ENCODE data around the gene ATP6V0E1. TPM values are rescaled to one million over a fixed set of nuclear protein-coding genes. Genes with fewer than 3 reads are reported as not detected.

ATP6V0E1 gene
- total and polyA plus RNA-seq, 2 of the 4 experiments (the other 2 are of a cell fraction) = 258 to 277 TPM

DNA sequence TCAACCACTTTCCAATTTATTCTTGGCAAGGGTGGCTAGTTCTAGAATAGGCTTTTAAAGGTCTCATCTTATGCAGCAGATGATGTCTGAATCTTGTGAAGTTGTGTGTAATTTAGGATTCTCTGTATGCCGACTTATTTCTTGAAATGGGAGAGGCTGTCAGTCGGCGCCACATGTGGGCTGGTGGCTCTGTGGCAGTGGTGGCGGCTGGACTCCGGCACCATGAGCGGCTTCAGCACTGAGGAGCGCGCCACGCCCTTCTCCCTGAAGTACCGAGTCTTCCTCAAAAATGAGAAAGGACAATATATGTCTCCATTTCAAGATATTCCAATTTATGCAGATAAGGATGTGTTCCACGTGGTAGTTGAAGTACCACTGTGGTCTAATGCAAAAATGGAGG, 8.3 kb upstream of the ATP6V0E1 start:
- CTCF ChIA-PET = no interaction called here
- H2AFZ ChIP-seq (replicated peaks; ENCODE audit: low read length, poor library complexity) = no peak overlapping the region
- H3K14ac ChIP-seq (replicated peaks; ENCODE audit: low read depth, low read length) = no peak overlapping the region
- no peak overlapping the region for H3K4me2 ChIP-seq (ENCODE audit: low read depth, low read length)
- intact Hi-C loops (cut with micrococcal nuclease) = loop anchor here (5.0 kb wide), 1 partner anchor 268 kb away; no protein-coding TSS in a partner anchor
- H3K56ac ChIP-seq (ENCODE audit: extremely low read depth, insufficient read depth, low read length) = no peak overlapping the region
- H2BK20ac ChIP-seq (ENCODE audit: low read depth, low read length) = no peak overlapping the region
- H3K9me1 ChIP-seq (ENCODE audit: insufficient read depth, low read length) = no peaks in the 10 kb centered on the region; the same call in 1 of the 2 replicates
- no peak for TF ChIP-seq CHD1 (IDR thresholded peaks at IDR 0.05; ENCODE audit: low read depth, low read length)
- no peaks in the 10 kb centered on the region for H4K20me1 ChIP-seq (ENCODE audit: insufficient read depth, low read length)
- H2BK15ac ChIP-seq (ENCODE audit: low read depth, low read length) = no peak overlapping the region
- WGBS, 2 experiments (ENCODE audit: extremely low coverage in 2 of 2, insufficient read length in 1 of 2) = 94% methylated on average over 3 of the region's 11 CpGs; no CpG with 5 or more reads in 1 of the 2 experiments
- no peaks in the 10 kb centered on the region for H3K36me3 ChIP-seq (ENCODE audit: control insufficient read depth, insufficient read depth, low read length)
- no peak overlapping the region for H2BK5ac ChIP-seq (ENCODE audit: low read depth, low read length, poor library complexity, severe bottlenecking)
- H3K27ac ChIP-seq (ENCODE audit: insufficient read depth, low read length) = no peak overlapping the region
- no peak for DNase-seq
- no peak overlapping the region for H2AK9ac ChIP-seq (replicated peaks; ENCODE audit: low read depth, low read length, poor library complexity)
- BruUV-seq (replicated peaks) = no TSS peak
- H3K79me1 ChIP-seq (ENCODE audit: low read depth in 1 of 2, low read length in 2 of 2) = no peaks in the 10 kb centered on the region
- H2AK5ac ChIP-seq (ENCODE audit: low read depth, low read length) = no peak overlapping the region
- no peak overlapping the region for H3K18ac ChIP-seq (ENCODE audit: low read depth, low read length)
- ATAC-seq (ENCODE audit: low read depth) = no peak
- H3K23ac ChIP-seq (ENCODE audit: low read depth, low read length) = no peak overlapping the region
- peaks cover 1% of the 10 kb centered on the region; the same call in 1 of the 2 replicates for H3K4me1 ChIP-seq (ENCODE audit: control insufficient read depth, insufficient read depth, low read length)
- H3K4ac ChIP-seq (ENCODE audit: low read depth, low read length) = no peak overlapping the region
- H4K8ac ChIP-seq (ENCODE audit: low read depth in 2 of 2, low read length in 2 of 2) = no peak overlapping the region
- H3K9ac ChIP-seq (ENCODE audit: low read depth, low read length) = no peak overlapping the region
- H3K4me3 ChIP-seq (ENCODE audit: insufficient read depth, low read depth, low read length) = no peak overlapping the region
- no peak overlapping the region for H2BK120ac ChIP-seq (ENCODE audit: low read depth, low read length)
- H3K27me3 ChIP-seq (ENCODE audit: control insufficient read depth, insufficient read depth, low read length) = no peaks in the 10 kb centered on the region
- in situ Hi-C loops (cut with MboI; ENCODE audit: low sequenced_read_pairs) = no loop called here
- POLR2A ChIA-PET (ENCODE audit: unreplicated experiment) = no interaction called here
- dilution Hi-C loops (cut with HindIII; ENCODE audit: low sequenced_read_pairs, unreplicated experiment) = no loop called here
- no peaks in the 10 kb centered on the region for H3K9me3 ChIP-seq (ENCODE audit: control insufficient read depth, insufficient read depth, low read length)
- no peak overlapping the region for H4K91ac ChIP-seq (ENCODE audit: insufficient read depth, low read depth, low read length)
- no peak overlapping the region for H4K5ac ChIP-seq (ENCODE audit: low read depth, low read length)
